PC-3 (cell line): Measurements from ENCODE around the gene LRRC55. TPM values are rescaled to one million over a fixed set of nuclear protein-coding genes. Genes with fewer than 3 reads are reported as not detected.

ENCODE experiments used
- ATAC-seq: fragments of 200-7000 bp; cut with Tn5 transposase; 2 replicates; pipeline ENCODE4 v1.9.1; 2020; ENCODE audit warnings: mild to moderate bottlenecking, moderate library complexity
- BruUV-seq: library from RNA; stranded (reverse); fragments of 400-500 nt; replicated peaks from 2 replicates; lab custom pipeline; 2021; lab: Mats Ljungman, UMichigan
- CTCF ChIA-PET: fragments of 300-600 bp; sonication (Branson Sonifier 250); formaldehyde crosslinking; loops from one replicate; lab custom pipeline; 2022; ENCODE audit warnings: antibody characterized with exemption; lab: Charles Lee
- POLR2A ChIA-PET: fragments of 300-600 bp; sonication (Branson Sonifier 250); formaldehyde crosslinking; loops from one replicate; lab custom pipeline; 2022; ENCODE audit warnings: antibody characterized with exemption; ENCODE audit not compliant: unreplicated experiment; lab: Charles Lee
- DNase-seq: peaks from one replicate; pipeline ENCODE4 v3.0.0-alpha.2; 2015
- H2AFZ ChIP-seq: fragments of 300-600 bp; sonication (generic); 2 replicates; pipeline ENCODE4 v1.6.0; 2016; ENCODE audit warnings: antibody characterized with exemption, low read length
- H3F3A ChIP-seq: fragments of 300-600 bp; sonication (generic); one replicate; pipeline ENCODE4 v1.6.0; 2017; ENCODE audit warnings: antibody characterized with exemption, low read length, control low read depth, mild to moderate bottlenecking; ENCODE audit not compliant: unreplicated experiment
- H3K27ac ChIP-seq: fragments of 300-600 bp; sonication (generic); 2 replicates; pipeline ENCODE4 v1.5.1; 2016; ENCODE audit warnings: mild to moderate bottlenecking, low read length
- H3K27me3 ChIP-seq: fragments of 300-600 bp; sonication (generic); 2 replicates; pipeline ENCODE4 v1.6.1; 2016; ENCODE audit warnings: low read length, mixed read lengths
- H3K36me3 ChIP-seq: fragments of 300-600 bp; sonication (generic); 2 replicates; pipeline ENCODE4 v1.6.1; 2016; ENCODE audit warnings: low read depth, mixed run types, low read length, mixed read lengths
- H3K4me1 ChIP-seq: fragments of 300-600 bp; sonication (generic); 2 replicates; pipeline ENCODE4 v1.5.1; 2016; ENCODE audit warnings: low read length; ENCODE audit not compliant: insufficient read depth
- H3K4me2 ChIP-seq: fragments of 300-600 bp; sonication (generic); 2 replicates; pipeline ENCODE4 v1.6.0; 2016; ENCODE audit warnings: low read length
- H3K4me3 ChIP-seq: fragments of 300-600 bp; sonication (generic); 2 replicates; pipeline ENCODE4 v1.5.1; 2016; ENCODE audit warnings: mild to moderate bottlenecking, low read length, mixed read lengths
- H3K79me2 ChIP-seq: fragments of 300-600 bp; sonication (generic); 2 replicates; pipeline ENCODE4 v1.6.1; 2017; ENCODE audit warnings: low read length, mixed read lengths
- H3K9ac ChIP-seq: fragments of 300-600 bp; sonication (generic); 2 replicates; pipeline ENCODE4 v1.6.0; 2016; ENCODE audit warnings: mild to moderate bottlenecking, low read length
- H3K9me2 ChIP-seq: fragments of 300-600 bp; sonication (generic); replicated peaks from 2 replicates; pipeline ENCODE4 v1.6.1; 2016; ENCODE audit warnings: mixed run types, low read length, mixed read lengths
- H3K9me3 ChIP-seq: fragments of 300-600 bp; sonication (generic); 2 replicates; pipeline ENCODE4 v1.6.1; 2016; ENCODE audit warnings: low read length, mixed read lengths
- H4K20me1 ChIP-seq: fragments of 300-600 bp; sonication (generic); 2 replicates; pipeline ENCODE4 v1.6.1; 2016; ENCODE audit warnings: low read length, mixed read lengths
- CTCF ChIP-seq: fragments of 300-600 bp; sonication (generic); conservative IDR thresholded peaks from 2 replicates; pipeline ENCODE4 v1.5.1; 2017; ENCODE audit warnings: antibody characterized with exemption, low read depth, mild to moderate bottlenecking, low read length
- EZH2 ChIP-seq: fragments of 300-600 bp; sonication (generic); IDR thresholded peaks from one replicate; pipeline ENCODE4 v1.6.1; 2017; ENCODE audit warnings: antibody characterized with exemption, mild to moderate bottlenecking, low read length; ENCODE audit not compliant: unreplicated experiment
- EZH2phosphoT487 ChIP-seq: fragments of 300-600 bp; sonication (generic); IDR thresholded peaks from 2 replicates; pipeline ENCODE4 v1.6.1; 2018; ENCODE audit warnings: mild to moderate bottlenecking, antibody characterized with exemption, low read length, borderline replicate concordance
- intact Hi-C: fragments of 100-400 bp; cut with micrococcal nuclease; formaldehyde crosslinking; loops from 2 replicates; pipeline ENCODE4 v1.9.0; 2023
- total RNA-seq: library from RNA; depleted of rRNA; stranded (reverse); fragments of >200 nt; gene quantifications from 2 replicates; pipeline ENCODE4 v1.2.3, GENCODE V29; 2014

LRRC55 gene
- total RNA-seq, 1 experiment from 2014 or later, result not detected

GRCh38 chr11:57143459-57143858, 38.3 kb upstream of the LRRC55 start:
- Histone ChIP-seq H3K9me2 (no peaks in the 10 kb centered on the region), H2AFZ (no peak overlapping the region), H3K4me1 (no peaks in the 10 kb centered on the region), H3K27me3 (peaks cover 49% of the 10 kb centered on the region), H3K4me3 (no peak overlapping the region), H3K36me3 (no peaks in the 10 kb centered on the region), H3K79me2 (no peaks in the 10 kb centered on the region), H4K20me1 (no peaks in the 10 kb centered on the region), H3K9ac (no peak overlapping the region), H3K9me3 (no peaks in the 10 kb centered on the region), H3K4me2 (no peak overlapping the region), H3F3A (no peaks in the 10 kb centered on the region), H3K27ac (no peak overlapping the region)
- CTCF ChIA-PET, result no interaction called here
- DNase-seq, result no peak
- intact Hi-C loops, result no loop called here
- POLR2A ChIA-PET, result no interaction called here
- no peak for ATAC-seq
- no peak for TF ChIP-seq EZH2phosphoT487
- TF ChIP-seq CTCF, result no peak
- no TSS peak for BruUV-seq

- no TSS peak for BruUV-seq
- H3K36me3 ChIP-seq, result no peaks in the 10 kb centered on the region
- no peak for TF ChIP-seq EZH2
- no peak for TF ChIP-seq EZH2phosphoT487
- TF ChIP-seq CTCF, result no peak
- intact Hi-C loops, result no loop called here
- H3K9me3 ChIP-seq, result no peaks in the 10 kb centered on the region
- peaks cover 49% of the 10 kb centered on the region for H3K27me3 ChIP-seq
- POLR2A ChIA-PET, result no interaction called here
- CTCF ChIA-PET, result no interaction called here
- DNase-seq, result no peak
- H4K20me1 ChIP-seq, result no peaks in the 10 kb centered on the region
- ATAC-seq, result no peak
- no peaks in the 10 kb centered on the region for H3K79me2 ChIP-seq
- H3K4me3 ChIP-seq, result no peak overlapping the region
- no peaks in the 10 kb centered on the region for H3K4me1 ChIP-seq
- no peak overlapping the region for H3K27ac ChIP-seq
- H3K9me2 ChIP-seq, result no peaks in the 10 kb centered on the region
- H3K4me2 ChIP-seq, result no peak overlapping the region
- no peaks in the 10 kb centered on the region for H3F3A ChIP-seq
- no peak overlapping the region for H2AFZ ChIP-seq
- no peak overlapping the region for H3K9ac ChIP-seq
Observed at GRCh38 chr11:57144075-57144474, 37.7 kb upstream of the LRRC55 start.

- Histone ChIP-seq H3K27me3 (peaks cover 49% of the 10 kb centered on the region), H3K27ac (no peak overlapping the region), H4K20me1 (no peaks in the 10 kb centered on the region), H3K79me2 (no peaks in the 10 kb centered on the region), H2AFZ (no peak overlapping the region), H3K4me2 (no peak overlapping the region), H3K9ac (no peak overlapping the region), H3K4me3 (no peak overlapping the region), H3K9me3 (no peaks in the 10 kb centered on the region), H3K9me2 (no peaks in the 10 kb centered on the region), H3K4me1 (no peaks in the 10 kb centered on the region), H3F3A (no peaks in the 10 kb centered on the region), H3K36me3 (no peaks in the 10 kb centered on the region)
- POLR2A ChIA-PET, result no interaction called here
- no peak for ATAC-seq
- DNase-seq, result no peak
- TF ChIP-seq EZH2 (no peak), EZH2phosphoT487 (no peak), CTCF (no peak)
- no TSS peak for BruUV-seq
- intact Hi-C loops, result no loop called here
- CTCF ChIA-PET, result no interaction called here
Observed at GRCh38 chr11:57144531-57145320, 37.0 kb upstream of the LRRC55 start.
